ENCODE measurements around the gene OPA1. TPM values are rescaled to one million over a fixed set of nuclear protein-coding genes. Genes with fewer than 3 reads are reported as not detected.
A peak's percentile ranks its signal among the peaks of the same experiment; 100 is the strongest.

The OPA1 gene
- total and polyA plus RNA-seq, 2 of the 4 experiments (the other 2 are of a cell fraction): 17.8 to 73.7 TPM

- H3K18ac ChIP-seq (ENCODE audit: low read depth, low read length): no peak overlapping the region
- 0 out of 2 replicates have a peak, but pooled peaks cover 3% of the 10 kb centered on the region for H3K9me1 ChIP-seq (ENCODE audit: insufficient read depth, low read length)
- DNase-seq: peak; percentile 23
- no TSS peak for BruUV-seq (replicated peaks)
- no peak overlapping the region for H3K14ac ChIP-seq (replicated peaks; ENCODE audit: low read depth, low read length)
- ATAC-seq (ENCODE audit: low read depth): no peak
- in situ Hi-C loops (cut with MboI; ENCODE audit: low sequenced_read_pairs) (no loop called here), dilution Hi-C loops (cut with HindIII; ENCODE audit: low sequenced_read_pairs, unreplicated experiment) (no loop called here), intact Hi-C loops (cut with micrococcal nuclease) (no loop called here)
- peaks cover 1% of the 10 kb centered on the region for H3K36me3 ChIP-seq (ENCODE audit: control insufficient read depth, insufficient read depth, low read length)
- no peak overlapping the region for H2BK120ac ChIP-seq (ENCODE audit: low read depth, low read length)
- TF ChIP-seq BHLHE40 (IDR thresholded peaks at IDR 0.05; ENCODE audit: low read depth, low read length): no peak
- no peak for TF ChIP-seq MXI1 (IDR thresholded peaks at IDR 0.05; ENCODE audit: borderline replicate concordance, low read depth, low read length)
- no peak for TF ChIP-seq SMC3 (IDR thresholded peaks at IDR 0.05; ENCODE audit: low read depth, low read length)
- TF ChIP-seq CTCF (conservative IDR thresholded peaks at IDR 0.05; ENCODE audit: low read depth, low read length): no peak
- TF ChIP-seq CHD1 (IDR thresholded peaks at IDR 0.05; ENCODE audit: low read depth, low read length): no peak
- no peak for TF ChIP-seq NFE2L2 (IDR thresholded peaks at IDR 0.05; ENCODE audit: low read depth, low read length)
- TF ChIP-seq ELK1 (IDR thresholded peaks at IDR 0.05; ENCODE audit: borderline replicate concordance, low read depth, low read length): no peak
- no peak for TF ChIP-seq RFX5 (IDR thresholded peaks at IDR 0.05; ENCODE audit: low read depth, low read length)
- TF ChIP-seq USF2 (IDR thresholded peaks at IDR 0.05; ENCODE audit: low read depth, low read length): no peak
- no peak overlapping the region for H3K27ac ChIP-seq (ENCODE audit: insufficient read depth, low read length)
- POLR2A ChIA-PET (ENCODE audit: unreplicated experiment): no interaction called here
- no peak overlapping the region for H3K4me3 ChIP-seq (ENCODE audit: insufficient read depth, low read depth, low read length)
- no peak overlapping the region for H2AK9ac ChIP-seq (replicated peaks; ENCODE audit: low read depth, low read length, poor library complexity)
- no peak overlapping the region for H2BK20ac ChIP-seq (ENCODE audit: low read depth, low read length)
- no CpG with 5 or more reads among the region's 1 CpG for WGBS, 2 experiments (ENCODE audit: extremely low coverage in 2 of 2, insufficient read length in 1 of 2)
- H2AK5ac ChIP-seq (ENCODE audit: low read depth, low read length): no peak overlapping the region
- no peak overlapping the region for H3K56ac ChIP-seq (ENCODE audit: extremely low read depth, insufficient read depth, low read length)
- H4K8ac ChIP-seq (ENCODE audit: low read depth in 2 of 2, low read length in 2 of 2): no peak overlapping the region
- H4K20me1 ChIP-seq (ENCODE audit: insufficient read depth, low read length): peaks cover 1% of the 10 kb centered on the region; the same call in 1 of the 2 replicates
- CTCF ChIA-PET: no interaction called here
- no peak overlapping the region for H2BK5ac ChIP-seq (ENCODE audit: low read depth, low read length, poor library complexity, severe bottlenecking)
- H3K4me2 ChIP-seq (ENCODE audit: low read depth, low read length): no peak overlapping the region
- no peak overlapping the region for H2AFZ ChIP-seq (replicated peaks; ENCODE audit: low read length, poor library complexity)
- no peaks in the 10 kb centered on the region for H3K27me3 ChIP-seq (ENCODE audit: control insufficient read depth, insufficient read depth, low read length)
- H3K23ac ChIP-seq (ENCODE audit: low read depth, low read length): no peak overlapping the region
- no peak overlapping the region for H3K9ac ChIP-seq (ENCODE audit: low read depth, low read length)
- H2BK15ac ChIP-seq (ENCODE audit: low read depth, low read length): no peak overlapping the region
- H4K91ac ChIP-seq (ENCODE audit: insufficient read depth, low read depth, low read length): no peak overlapping the region
- H4K5ac ChIP-seq (ENCODE audit: low read depth, low read length): no peak overlapping the region
- no peaks in the 10 kb centered on the region for H3K9me3 ChIP-seq (ENCODE audit: control insufficient read depth, insufficient read depth, low read length)
- no peaks in the 10 kb centered on the region for H3K4me1 ChIP-seq (ENCODE audit: control insufficient read depth, insufficient read depth, low read length)
- H3K4ac ChIP-seq (ENCODE audit: low read depth, low read length): no peak overlapping the region
- H3K79me1 ChIP-seq (ENCODE audit: low read depth in 1 of 2, low read length in 2 of 2): peaks cover 9 to 28% of the 10 kb centered on the region in 2 experiments
Measured at GRCh38 chr3:193594946-193595689, 2.1 kb downstream of the OPA1 start.
